Right atrium auricular region (tissue), 2 donors: ENCODE data around the gene GSTA4. TPM values are rescaled to one million over a fixed set of nuclear protein-coding genes. Genes with fewer than 3 reads are reported as not detected.

Source experiments
- DNase-seq: peaks from one replicate; pipeline ENCODE4 v3.0.0-alpha.2; 2019; ENCODE audit warnings: low spot score
- H3K27ac ChIP-seq, 2 donors: fragments of 200-600 bp; sonication (generic); 1 replicate in 1 of 2; 2 replicates in 1 of 2; pipeline ENCODE4 v1.5.1; 2016 to 2019
- H3K27me3 ChIP-seq, 2 donors: fragments of 200-600 bp; sonication (generic); one replicate each; pipeline versions ENCODE4 v1.5.1 to v1.6.0; 2017 to 2019
- H3K36me3 ChIP-seq: fragments of 200-600 bp; sonication (generic); one replicate; pipeline ENCODE4 v1.5.1; 2016
- H3K4me1 ChIP-seq, 2 donors: fragments of 200-600 bp; sonication (generic); one replicate each; pipeline versions ENCODE4 v1.5.1 to v1.6.0; 2017 to 2019
- H3K4me3 ChIP-seq, 2 donors: fragments of 200-600 bp; sonication (generic); 1 replicate in 1 of 2; 2 replicates in 1 of 2; pipeline ENCODE4 v1.5.1; 2017 to 2019; ENCODE audit warnings: mild to moderate bottlenecking in 1 of 2, moderate library complexity in 1 of 2
- H3K9me3 ChIP-seq, 2 donors: fragments of 200-600 bp; sonication (generic); one replicate each; pipeline ENCODE4 v1.5.1; 2019
- CTCF ChIP-seq, 2 donors: fragments of 200-600 bp; sonication (generic); IDR thresholded peaks; one replicate each; pipeline ENCODE4 v1.5.1; 2019; ENCODE audit warnings: antibody characterized with exemption in 2 of 2
- total RNA-seq, 2 donors: library from RNA; depleted of rRNA; stranded (reverse); fragments of >200 nt; gene quantifications; one replicate each; pipeline ENCODE4 v1.1.0, GENCODE V29; 2016

The GSTA4 gene
- total RNA-seq, 2 donors from 2014 or later = 9.3 to 12.1 TPM

- no peak overlapping the region for H3K27ac ChIP-seq
- no peaks in the 10 kb centered on the region for H3K4me1 ChIP-seq
- TF ChIP-seq CTCF (IDR thresholded peaks at IDR 0.05) = no peak
- H3K4me3 ChIP-seq = no peak overlapping the region
- DNase-seq = no peak
- no peaks in the 10 kb centered on the region for H3K9me3 ChIP-seq
- H3K36me3 ChIP-seq = no peaks in the 10 kb centered on the region
- no peaks in the 10 kb centered on the region for H3K27me3 ChIP-seq
These were observed 57.2 kb downstream of the GSTA4 start for GRCh38 chr6:52937908-52938307.

GRCh38 chr6:52933778-52934177, 61.3 kb downstream of the GSTA4 start:
- no peaks in the 10 kb centered on the region for H3K4me1 ChIP-seq
- no peaks in the 10 kb centered on the region for H3K36me3 ChIP-seq
- DNase-seq = no peak
- no peaks in the 10 kb centered on the region for H3K9me3 ChIP-seq
- no peak overlapping the region for H3K27ac ChIP-seq
- TF ChIP-seq CTCF (IDR thresholded peaks at IDR 0.05) = no peak
- H3K27me3 ChIP-seq = no peaks in the 10 kb centered on the region
- H3K4me3 ChIP-seq = no peak overlapping the region

- Histone ChIP-seq H3K27ac (no peak overlapping the region), H3K9me3 (no peaks in the 10 kb centered on the region), H3K4me1 (no peaks in the 10 kb centered on the region), H3K4me3 (no peak overlapping the region), H3K27me3 (no peaks in the 10 kb centered on the region), H3K36me3 (no peaks in the 10 kb centered on the region)
- no peak for TF ChIP-seq CTCF (IDR thresholded peaks at IDR 0.05)
- DNase-seq = no peak
These were observed 63.7 kb downstream of the GSTA4 start for GRCh38 chr6:52931351-52931750.

GRCh38 chr6:52929321-52930164, 65.5 kb downstream of the GSTA4 start:
- DNase-seq = no peak

More at GRCh38 chr6:52929321-52930164, 65.5 kb downstream of the GSTA4 start:
- Histone ChIP-seq H3K9me3 (no peaks in the 10 kb centered on the region), H3K36me3 (no peaks in the 10 kb centered on the region), H3K4me3 (no peak overlapping the region), H3K27ac (no peak overlapping the region), H3K4me1 (no peaks in the 10 kb centered on the region), H3K27me3 (no peaks in the 10 kb centered on the region)
- no peak for TF ChIP-seq CTCF (IDR thresholded peaks at IDR 0.05)

Other genes starting within 250 kb of the GSTA4 start
- gene GSTA2, start 231.8 kb downstream of the GSTA4 start, total RNA-seq = not detected
- gene GSTA1, start 191.5 kb downstream of the GSTA4 start, total RNA-seq = not detected
- not detected for gene GSTA5, start 154.5 kb downstream of the GSTA4 start, total RNA-seq
- not detected for gene GSTA3, start 85.6 kb downstream of the GSTA4 start, total RNA-seq
- 1 to 10 TPM; 7.0 to 9.7 TPM for gene CILK1, start 66.5 kb upstream of the GSTA4 start, total RNA-seq
- 10 to 100 TPM; 35.8 to 50.5 TPM for gene FBXO9, start 70.1 kb upstream of the GSTA4 start, total RNA-seq
- not detected for gene GCM1, start 153.6 kb upstream of the GSTA4 start, total RNA-seq